GM19025 (cell line): ENCODE results near the gene IARS2.
"Not testable (repeated sequence)": the region's sequence is repeated elsewhere in the genome, so short reads cannot be mapped to it uniquely, and the experiment has no call there.

Experiments used
- ATAC-seq: cut with Tn5 transposase; IDR thresholded peaks from one replicate; pipeline ENCODE4 v1.9.1; 2021; ENCODE audit warnings: mild to moderate bottlenecking, low read depth, moderate library complexity; ENCODE audit not compliant: unreplicated experiment

Gene IARS2

GRCh38 chr1:220094016-220094911 is at the start of gene IARS2:
Gene IARS2, plus strand, starts transcription at chr1:220094132. Its CDS starts 85 bp downstream, at chr1:220094217.
- ATAC-seq: peak; percentile 65

- ATAC-seq: no peak
Observed at GRCh38 chr1:220044678-220045355, 49.1 kb upstream of the IARS2 start.

GRCh38 chr1:220045356-220046051 is 48.4 kb upstream of the IARS2 start:
- no peak for ATAC-seq

GRCh38 chr1:220046052-220046930 is 47.6 kb upstream of the IARS2 start, which contains the start of gene EPRS1:
Gene EPRS1, minus strand, starts transcription at chr1:220046505. Its CDS starts 117 bp downstream, at chr1:220046388.
- ATAC-seq: peak; percentile 99

GRCh38 chr1:220056374-220056773 is 37.6 kb upstream of the IARS2 start:
- no peak for ATAC-seq

- no peak for ATAC-seq
Observed at GRCh38 chr1:220060876-220061275, 33.1 kb upstream of the IARS2 start.

GRCh38 chr1:220062629-220063028 is 31.3 kb upstream of the IARS2 start:
- ATAC-seq: no peak

- ATAC-seq: no peak
Observed at GRCh38 chr1:220067269-220068204, 26.4 kb upstream of the IARS2 start.

- no peak for ATAC-seq
Observed at GRCh38 chr1:220076861-220077762, 16.8 kb upstream of the IARS2 start.

- no peak for ATAC-seq
Observed at GRCh38 chr1:220077887-220078286, 16.0 kb upstream of the IARS2 start.

- ATAC-seq: no peak
Observed at GRCh38 chr1:220084460-220084859, 9.5 kb upstream of the IARS2 start.

GRCh38 chr1:220086261-220086686 is 7.7 kb upstream of the IARS2 start:
- not testable (repeated sequence) for ATAC-seq

- ATAC-seq: peak; percentile 44
Observed at GRCh38 chr1:220089650-220090556, 4.0 kb upstream of the IARS2 start, which contains the start of gene BPNT1. Gene BPNT1, minus strand, starts transcription at chr1:220089788. Its CDS starts 9,942 bp downstream, at chr1:220079846.

GRCh38 chr1:220092694-220093093 is 1.2 kb upstream of the IARS2 start:
- no peak for ATAC-seq

GRCh38 chr1:220093361-220094015 is 444 bp upstream of the IARS2 start:
- no peak for ATAC-seq

GRCh38 chr1:220099826-220100225 is 5.9 kb downstream of the IARS2 start:
- no peak for ATAC-seq
